AG09319 (cell line): ENCODE measurements around the gene FNIP2.

Experiments
- DNase-seq: peaks from one replicate; pipeline ENCODE4 v3.0.0-alpha.2; 2010; ENCODE audit warnings: low read depth; ENCODE audit errors: extremely low read depth
- TF ChIP-seq, protein P1 (sequence below): IDR thresholded peaks from 2 replicates; pipeline ENCODE4 v1.5.1; 2011; ENCODE audit warnings: low read depth, mild to moderate bottlenecking, inconsistent platforms, low read length, moderate library complexity

Gene FNIP2

DNA sequence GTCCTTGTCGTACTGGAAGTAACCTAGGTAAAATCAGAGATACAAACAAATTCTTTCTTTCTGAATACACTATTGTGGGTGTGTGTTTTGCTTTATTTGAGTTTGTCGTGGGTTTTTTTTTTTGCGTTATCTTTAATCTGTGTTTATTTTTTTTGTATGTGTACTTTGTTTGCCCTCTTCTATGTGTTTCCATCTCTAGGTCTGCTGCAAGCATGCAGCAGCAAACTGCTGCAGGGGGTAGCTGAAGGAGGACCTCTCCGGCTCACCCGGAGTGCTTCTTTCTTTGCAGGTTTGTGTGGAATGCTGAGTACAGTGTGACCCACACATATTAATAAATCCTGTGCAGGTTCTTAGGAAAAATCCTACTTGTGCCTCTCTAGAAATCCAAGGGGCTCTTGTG is 64.8 kb downstream of the FNIP2 start:
- DNase-seq: no peak
- TF ChIP-seq, protein P1, sequence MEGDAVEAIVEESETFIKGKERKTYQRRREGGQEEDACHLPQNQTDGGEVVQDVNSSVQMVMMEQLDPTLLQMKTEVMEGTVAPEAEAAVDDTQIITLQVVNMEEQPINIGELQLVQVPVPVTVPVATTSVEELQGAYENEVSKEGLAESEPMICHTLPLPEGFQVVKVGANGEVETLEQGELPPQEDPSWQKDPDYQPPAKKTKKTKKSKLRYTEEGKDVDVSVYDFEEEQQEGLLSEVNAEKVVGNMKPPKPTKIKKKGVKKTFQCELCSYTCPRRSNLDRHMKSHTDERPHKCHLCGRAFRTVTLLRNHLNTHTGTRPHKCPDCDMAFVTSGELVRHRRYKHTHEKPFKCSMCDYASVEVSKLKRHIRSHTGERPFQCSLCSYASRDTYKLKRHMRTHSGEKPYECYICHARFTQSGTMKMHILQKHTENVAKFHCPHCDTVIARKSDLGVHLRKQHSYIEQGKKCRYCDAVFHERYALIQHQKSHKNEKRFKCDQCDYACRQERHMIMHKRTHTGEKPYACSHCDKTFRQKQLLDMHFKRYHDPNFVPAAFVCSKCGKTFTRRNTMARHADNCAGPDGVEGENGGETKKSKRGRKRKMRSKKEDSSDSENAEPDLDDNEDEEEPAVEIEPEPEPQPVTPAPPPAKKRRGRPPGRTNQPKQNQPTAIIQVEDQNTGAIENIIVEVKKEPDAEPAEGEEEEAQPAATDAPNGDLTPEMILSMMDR: no peak

DNA sequence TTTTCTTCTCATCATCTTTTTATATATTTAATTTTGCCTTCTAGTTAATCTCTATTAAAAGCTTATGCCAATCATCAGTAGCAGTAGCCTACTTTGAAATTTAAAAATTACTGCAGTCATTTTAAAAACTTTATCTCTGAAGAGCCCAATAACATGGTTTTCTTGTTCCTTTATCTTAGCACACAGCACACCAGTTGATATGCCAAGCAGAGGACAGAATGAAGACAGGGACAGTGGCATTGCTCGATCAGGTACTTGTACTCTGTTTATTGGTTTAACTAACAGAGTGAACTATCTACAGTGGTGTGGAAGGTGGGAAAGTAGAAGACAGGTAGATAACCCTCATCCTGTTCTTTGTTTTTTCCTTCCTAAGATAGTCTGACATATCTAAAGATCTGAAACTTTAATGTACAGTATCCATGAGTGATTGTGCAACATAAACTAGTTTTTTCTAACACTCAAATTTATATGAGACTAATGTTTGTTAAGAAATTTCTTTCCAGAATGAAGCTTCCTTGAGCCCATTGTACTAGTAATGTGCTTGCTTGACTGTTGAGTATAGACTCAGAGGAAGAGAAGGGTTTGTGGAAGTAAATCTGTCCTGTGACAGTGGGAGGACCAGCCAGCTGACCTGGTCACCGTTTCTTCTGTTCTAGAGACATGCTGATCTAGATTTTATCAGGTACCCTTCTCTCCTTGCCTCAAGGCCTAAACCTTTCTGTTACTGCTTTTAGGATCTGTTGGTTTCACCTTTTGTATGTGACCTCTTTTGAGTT is 66.6 kb downstream of the FNIP2 start:
- no peak for DNase-seq
- TF ChIP-seq, protein P1: no peak

DNA sequence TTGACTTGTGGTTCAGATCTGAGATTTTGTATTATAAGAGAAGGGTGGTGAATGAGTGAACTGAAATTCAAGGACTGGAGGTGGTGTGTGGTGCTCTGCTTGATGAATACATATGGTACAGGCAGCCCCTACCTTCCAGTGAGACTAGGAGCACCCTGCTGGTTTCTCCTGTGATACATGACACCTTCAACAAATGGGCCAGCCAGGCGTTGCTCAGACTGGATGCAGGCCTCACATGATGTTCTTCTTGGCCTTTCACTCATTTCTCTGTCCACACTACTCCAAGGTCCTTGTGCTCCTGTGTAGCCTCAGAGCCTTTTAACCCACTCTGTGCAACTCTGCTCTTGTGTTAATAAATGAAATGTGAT is 67.2 kb downstream of the FNIP2 start:
- no peak for DNase-seq

DNA sequence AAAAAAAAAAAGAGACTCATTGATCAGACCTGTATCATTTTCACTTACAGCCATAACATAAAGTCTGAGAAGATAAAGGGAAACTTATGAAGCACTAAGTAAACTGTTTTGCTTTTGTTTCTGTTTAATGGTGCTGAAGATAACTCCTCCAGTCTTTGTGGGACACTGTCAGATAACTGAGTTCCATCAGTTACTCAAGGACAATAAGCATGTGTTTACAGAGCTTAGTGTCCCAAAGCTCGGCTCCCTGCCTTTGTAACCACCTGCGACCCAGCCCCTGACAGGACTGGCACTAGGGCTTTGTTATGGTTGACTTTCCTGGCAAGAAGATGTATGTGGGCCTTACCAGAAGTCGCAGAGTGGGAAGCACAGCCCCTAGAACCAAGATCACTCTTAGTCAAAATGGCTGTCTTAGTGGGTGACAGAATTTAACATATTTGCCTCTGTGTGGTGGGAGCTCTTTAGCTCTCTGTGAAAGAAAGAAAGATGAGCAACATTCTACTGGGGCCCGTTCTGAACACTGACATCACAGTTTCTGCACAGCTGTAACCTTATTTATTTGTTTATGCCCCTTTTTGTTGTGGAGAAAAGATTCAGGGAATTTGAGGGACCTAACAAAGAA is 68.1 kb downstream of the FNIP2 start:
- TF ChIP-seq, protein P1: no peak
- no peak for DNase-seq

More for the DNA sequence above, 67.2 kb downstream of the FNIP2 start:
- TF ChIP-seq, protein P1: no peak

DNA sequence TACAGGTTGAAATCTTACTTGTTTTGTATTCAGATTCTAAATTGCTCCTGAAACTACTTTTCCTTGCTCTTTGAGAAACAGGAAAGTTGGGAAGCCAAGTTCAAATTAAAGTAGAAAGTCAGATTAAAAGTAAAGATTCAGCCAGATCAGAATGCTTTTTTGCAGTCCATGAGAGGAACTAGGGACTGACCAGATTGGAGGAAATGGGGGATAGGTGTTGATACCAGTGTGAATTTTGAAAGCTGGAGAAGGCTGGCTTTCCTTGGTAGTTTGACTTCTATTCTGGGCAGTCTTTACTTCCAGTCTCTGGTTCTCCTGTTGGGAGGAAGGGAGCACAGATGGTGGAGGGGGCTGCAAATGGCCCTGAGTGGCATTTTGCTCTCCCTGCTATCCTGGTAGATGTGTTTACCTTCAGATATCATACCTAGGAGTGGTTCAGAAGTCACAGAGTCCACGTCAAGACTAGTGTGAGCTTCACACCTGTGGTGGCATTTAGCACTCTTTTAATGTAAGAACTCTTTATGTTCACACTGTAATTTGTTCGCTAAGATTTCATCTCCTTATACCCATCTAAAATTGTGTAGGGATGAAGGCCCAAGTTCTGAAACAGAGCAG is 68.8 kb downstream of the FNIP2 start:
- TF ChIP-seq, protein P1: no peak
- DNase-seq: no peak

DNA sequence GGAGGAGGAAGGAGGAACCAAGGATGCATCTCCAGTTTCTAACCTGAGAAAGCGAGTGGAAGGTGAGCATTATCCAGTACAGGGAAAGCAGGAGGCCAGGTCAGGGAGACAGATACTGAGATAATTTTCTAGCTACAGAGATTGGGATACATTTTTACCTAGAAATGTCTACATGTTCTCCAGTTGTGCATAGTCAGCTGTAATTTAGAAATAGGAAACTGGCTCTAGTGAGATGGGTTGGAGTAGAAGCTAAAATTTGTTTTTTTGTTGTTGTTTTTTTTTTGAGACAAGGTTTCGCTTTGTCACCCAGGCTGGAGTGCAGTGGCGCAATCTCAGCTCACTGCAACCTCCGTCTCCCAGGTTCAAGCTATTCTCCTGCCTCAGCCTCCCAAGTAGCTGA is 71.3 kb downstream of the FNIP2 start:
- DNase-seq: no peak
- TF ChIP-seq, protein P1: no peak

DNA sequence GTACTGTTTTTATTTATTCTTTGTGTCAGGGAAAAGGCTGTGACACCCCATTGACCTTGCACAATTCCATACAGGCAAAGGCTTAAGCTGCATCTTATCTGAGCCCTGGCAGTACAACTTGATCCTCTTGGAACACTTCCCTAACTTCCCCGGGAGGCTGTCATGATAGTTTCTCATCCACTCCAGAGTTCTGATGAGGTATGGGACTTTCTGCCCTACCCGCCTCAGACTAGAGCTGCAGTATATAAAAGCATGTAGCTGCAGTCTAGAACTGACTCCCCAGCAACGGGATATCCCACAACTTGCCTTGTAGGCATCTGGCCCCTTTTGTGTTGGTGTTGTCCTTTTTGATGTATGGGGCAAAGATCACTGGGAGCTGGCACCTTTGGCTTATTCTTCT is 72.7 kb downstream of the FNIP2 start:
- DNase-seq: no peak

More for the DNA sequence above, 72.7 kb downstream of the FNIP2 start:
- TF ChIP-seq, protein P1: no peak
